Coronary artery (tissue), 2 donors: ENCODE results near the gene MYADML2.
A peak's percentile ranks its signal among the peaks of the same experiment; 100 is the strongest.

ENCODE experiments used
- DNase-seq: peaks from one replicate; pipeline ENCODE4 v3.0.0-alpha.2; 2017; ENCODE audit warnings: low spot score
- H3K27ac ChIP-seq, 2 donors: fragments of 200-600 bp; sonication (generic); one replicate each; pipeline ENCODE4 v1.5.1; 2016 to 2019
- H3K4me3 ChIP-seq: fragments of 200-600 bp; sonication (generic); 2 replicates; pipeline ENCODE4 v1.5.1; 2016; ENCODE audit warnings: mild to moderate bottlenecking, moderate library complexity
- CTCF ChIP-seq: fragments of 200-600 bp; sonication (generic); IDR thresholded peaks from one replicate; pipeline ENCODE4 v1.5.1; 2019; ENCODE audit warnings: antibody characterized with exemption

The MYADML2 gene

GRCh38 chr17:81928544-81929252, 18.3 kb downstream of the MYADML2 start:
- DNase-seq, result no peak
- no peak for TF ChIP-seq CTCF
- peak overlapping the region; percentile 100 for H3K4me3 ChIP-seq
- H3K27ac ChIP-seq, result peak overlapping the region in 1 of 2 donors; percentile 98

GRCh38 chr17:81927653-81928543, 19.1 kb downstream of the MYADML2 start, which contains the start of gene MAFG:
Gene MAFG (minus strand): TSS chr17:81927735. CDS start chr17:81923185, 4,550 bp downstream.
- TF ChIP-seq CTCF, result no peak
- Histone ChIP-seq H3K27ac (peak within 1 kb of the TSS; percentile 87 to 98), H3K4me3 (peak within 1 kb of the TSS; percentile 100)
- peak; percentile 93 for DNase-seq

DNA sequence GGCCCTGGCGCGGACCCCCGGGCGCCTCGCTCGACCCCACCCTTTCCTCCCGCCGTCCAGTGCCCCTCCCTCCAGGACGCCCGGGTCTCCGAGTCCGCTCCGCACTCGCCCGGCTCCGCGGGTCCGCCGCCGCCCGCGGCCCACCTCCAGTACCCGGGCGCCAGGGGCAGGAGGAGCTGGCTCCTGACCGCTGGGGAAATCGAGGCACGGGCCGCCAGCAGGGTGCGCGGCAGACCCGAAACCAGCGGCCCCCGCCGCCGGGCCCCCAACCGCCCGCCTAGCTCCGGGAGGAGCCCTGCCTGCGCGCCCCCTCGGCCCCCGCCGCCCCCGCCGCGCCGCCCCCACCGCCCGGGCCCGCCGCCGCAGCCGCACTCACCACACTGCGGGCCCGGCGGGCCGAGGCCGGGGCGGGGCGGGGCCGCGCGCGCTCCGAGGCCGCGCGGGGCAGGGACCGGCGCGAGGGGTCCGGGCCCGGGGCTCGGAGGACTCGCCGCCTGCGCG, 19.8 kb downstream of the MYADML2 start:
- TF ChIP-seq CTCF, result no peak
- H3K27ac ChIP-seq, result peak overlapping the region; percentile 87 to 98
- DNase-seq, result no peak
- H3K4me3 ChIP-seq, result peak overlapping the region; percentile 100

GRCh38 chr17:81926451-81927151, 20.4 kb downstream of the MYADML2 start:
- TF ChIP-seq CTCF, result no peak
- peak; percentile 89 for DNase-seq
- peak overlapping the region; percentile 87 to 98 for H3K27ac ChIP-seq
- peak overlapping the region; percentile 100 for H3K4me3 ChIP-seq

DNA sequence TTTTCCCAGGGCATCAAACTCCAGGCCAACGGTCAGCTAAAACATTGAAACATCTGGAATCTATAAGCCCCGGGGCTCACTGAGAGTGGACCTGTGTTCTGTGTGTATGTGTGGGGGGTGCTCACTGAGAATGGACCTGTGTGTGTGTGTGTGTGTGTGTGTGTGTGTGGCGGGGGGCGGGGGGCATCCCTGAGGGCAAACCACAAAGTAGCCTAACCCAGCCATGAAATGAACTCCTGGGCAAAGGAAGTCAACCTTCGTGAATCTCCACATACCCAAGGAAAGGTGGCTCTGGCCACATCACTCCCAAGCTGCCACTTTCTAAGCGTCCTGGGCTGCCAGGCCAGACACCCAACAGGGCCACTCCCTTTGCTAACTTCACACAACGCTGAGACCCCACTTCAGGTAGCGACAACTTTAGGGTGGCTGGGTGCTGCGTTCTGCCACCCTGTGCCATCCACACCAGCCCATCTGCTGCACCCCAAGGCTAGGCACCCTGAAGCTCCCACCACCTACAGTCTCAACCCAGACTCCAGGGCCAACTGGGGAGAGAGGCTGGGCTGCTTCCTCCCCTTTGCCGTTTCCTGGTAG, 21.1 kb downstream of the MYADML2 start:
- DNase-seq, result no peak
- Histone ChIP-seq H3K27ac (peak overlapping the region; percentile 87 to 98), H3K4me3 (peak overlapping the region; percentile 100)
- no peak for TF ChIP-seq CTCF
